Liver (tissue), 9 donors: Measurements from ENCODE around the gene CLTC. TPM values are rescaled to one million over a fixed set of nuclear protein-coding genes. Genes with fewer than 3 reads are reported as not detected.
A peak's percentile ranks its signal among the peaks of the same experiment; 100 is the strongest.

Experiments
- DNase-seq: peaks from one replicate; pipeline ENCODE4 v3.0.0-alpha.2; 2017; ENCODE audit warnings: low spot score
- H3K27ac ChIP-seq, 2 donors: one replicate each; pipeline ENCODE4 v1.7.0; 2013; ENCODE audit warnings: inconsistent platforms in 2 of 2, low read length in 2 of 2, control low read depth in 1 of 2, low read depth in 1 of 2, mild to moderate bottlenecking in 1 of 2
- H3K27me3 ChIP-seq, 4 donors: one replicate each; pipeline versions ENCODE4 v1.6.1 to v1.7.0; 2013; ENCODE audit warnings: low read length in 3 of 4, inconsistent platforms in 1 of 4, mild to moderate bottlenecking in 1 of 4, moderate library complexity in 1 of 4; ENCODE audit not compliant: control insufficient read depth in 4 of 4, insufficient read depth in 4 of 4
- H3K36me3 ChIP-seq, 4 donors: one replicate each; pipeline versions ENCODE4 v1.6.1 to v1.7.0; 2013; ENCODE audit warnings: low read length in 3 of 4, mild to moderate bottlenecking in 3 of 4, low read depth in 1 of 4, moderate library complexity in 1 of 4; ENCODE audit not compliant: control insufficient read depth in 4 of 4, insufficient read depth in 3 of 4
- H3K4me1 ChIP-seq, 4 donors: one replicate each; pipeline versions ENCODE4 v1.6.1 to v1.7.0; 2013; ENCODE audit warnings: low read length in 3 of 4, mild to moderate bottlenecking in 3 of 4, moderate library complexity in 1 of 4; ENCODE audit not compliant: control insufficient read depth in 4 of 4, insufficient read depth in 4 of 4
- H3K4me3 ChIP-seq, 3 donors: one replicate each; pipeline versions ENCODE4 v1.6.1 to v1.7.0; 2013; ENCODE audit warnings: low read length in 3 of 3, control low read depth in 1 of 3, low read depth in 1 of 3, mild to moderate bottlenecking in 1 of 3
- H3K9ac ChIP-seq, 2 donors: one replicate each; pipeline ENCODE4 v1.7.0; 2013; ENCODE audit warnings: low read length in 2 of 2, mild to moderate bottlenecking in 2 of 2, moderate library complexity in 2 of 2, control low read depth in 1 of 2, low read depth in 1 of 2
- H3K9me3 ChIP-seq, 4 donors: one replicate each; pipeline versions ENCODE4 v1.6.1 to v1.7.0; 2013; ENCODE audit warnings: low read length in 3 of 4; ENCODE audit not compliant: control insufficient read depth in 4 of 4
- FOXA2 ChIP-seq: IDR thresholded peaks from 2 replicates; pipeline ENCODE4 v1.6.1; 2016; ENCODE audit warnings: antibody characterized with exemption
- GABPA ChIP-seq, 2 donors: IDR thresholded peaks in 1 of 2; conservative IDR thresholded peaks in 1 of 2; 2 replicates each; pipeline ENCODE4 v1.6.1; 2016; ENCODE audit warnings: antibody characterized with exemption in 2 of 2, mild to moderate bottlenecking in 1 of 2, moderate library complexity in 1 of 2
- HNF4A ChIP-seq, 2 donors: conservative IDR thresholded peaks; 2 replicates each; pipeline ENCODE4 v1.6.1; 2016; ENCODE audit warnings: antibody characterized with exemption in 2 of 2, mild to moderate bottlenecking in 2 of 2
- HNF4G ChIP-seq: IDR thresholded peaks from 2 replicates; pipeline ENCODE4 v1.6.1; 2016; ENCODE audit warnings: antibody characterized with exemption
- JUND ChIP-seq, 2 donors: IDR thresholded peaks; 2 replicates each; pipeline ENCODE4 v1.6.1; 2016; ENCODE audit warnings: antibody characterized with exemption in 2 of 2
- MAX ChIP-seq: IDR thresholded peaks from 2 replicates; pipeline ENCODE4 v1.6.1; 2016; ENCODE audit warnings: antibody characterized with exemption
- NR2F2 ChIP-seq: IDR thresholded peaks from 2 replicates; pipeline ENCODE4 v1.6.1; 2016; ENCODE audit warnings: antibody characterized with exemption
- RAD21 ChIP-seq, 2 donors: IDR thresholded peaks; 2 replicates each; pipeline ENCODE4 v1.6.1; 2016; ENCODE audit warnings: antibody characterized with exemption in 2 of 2, mild to moderate bottlenecking in 2 of 2
- RXRA ChIP-seq, 2 donors: IDR thresholded peaks; 2 replicates each; pipeline ENCODE4 v1.6.1; 2017 to 2018; ENCODE audit warnings: antibody characterized with exemption in 2 of 2, mild to moderate bottlenecking in 1 of 2
- SP1 ChIP-seq: IDR thresholded peaks from 2 replicates; pipeline ENCODE4 v1.6.1; 2018; ENCODE audit warnings: antibody characterized with exemption, mild to moderate bottlenecking
- TAF1 ChIP-seq: conservative IDR thresholded peaks from 2 replicates; pipeline ENCODE4 v1.6.1; 2016; ENCODE audit warnings: antibody characterized with exemption, mild to moderate bottlenecking
- YY1 ChIP-seq: IDR thresholded peaks from 2 replicates; pipeline ENCODE4 v1.6.1; 2016; ENCODE audit warnings: antibody characterized with exemption, mild to moderate bottlenecking
- ZBTB33 ChIP-seq: IDR thresholded peaks from 2 replicates; pipeline ENCODE4 v1.6.1; 2016; ENCODE audit warnings: antibody characterized with exemption
- WGBS: extraction: QIAGEN DNeasy Blood & Tissue Kit; methylation state at CpG from one replicate; pipeline ENCODE4 v1.1.7; 2013; 5-methylcytosine and 5-hydroxymethylcytosine counted together
- polyA plus RNA-seq, 2 donors: library from polyadenylated mRNA; stranded (reverse) in 1 of 2; unstranded in 1 of 2; fragments of 200-250 nt in 1 of 2; fragments of >200 nt in 1 of 2; fragmentation: Nextera tagmentation in 1 of 2; extraction: Ambion mirVana in 1 of 2; gene quantifications; one replicate each; pipeline versions ENCODE4 v1.2.1 to v1.2.3, GENCODE V29; 2013 to 2015
- total RNA-seq, 2 donors: library from RNA; depleted of rRNA; stranded (reverse); fragments of >200 nt; gene quantifications; one replicate each; pipeline ENCODE4 v1.2.3, GENCODE V29; 2014
- TF ChIP-seq, protein P1 (sequence below): IDR thresholded peaks from 2 replicates; pipeline ENCODE4 v1.6.1; 2016; ENCODE audit warnings: antibody characterized with exemption
- TF ChIP-seq, protein P2 (sequence below): IDR thresholded peaks from 2 replicates; pipeline ENCODE4 v1.6.1; 2016; ENCODE audit warnings: antibody characterized with exemption, mild to moderate bottlenecking
- donor health status: healthy.
- donor health status: healthy.
- donor health status: healthy.
- donor health status: healthy.
- donor health status: healthy.

CLTC gene
- total and polyA plus RNA-seq, 4 donors, result 59.9 to 282 (median 172) TPM

- Histone ChIP-seq H3K27ac (no peak overlapping the region), H3K27me3 (no peaks in the 10 kb centered on the region), H3K4me1 (peaks cover 0 to 17% (median 7%) of the 10 kb centered on the region in 4 donors), H3K4me3 (no peak overlapping the region), H3K9me3 (no peaks in the 10 kb centered on the region), H3K9ac (no peak overlapping the region), H3K36me3 (no peaks in the 10 kb centered on the region)
- TF ChIP-seq TAF1 (no peak), SP1 (no peak), GABPA (IDR thresholded peaks at IDR 0.05 in 1 of 2, conservative IDR thresholded peaks at IDR 0.05 in 1 of 2) (no peak), YY1 (no peak), NR2F2 (no peak), ZBTB33 (no peak), HNF4A (conservative IDR thresholded peaks at IDR 0.05) (no peak), RAD21 (IDR thresholded peaks at IDR 0.05) (no peak), RXRA (IDR thresholded peaks at IDR 0.05) (no peak), HNF4G (no peak), MAX (no peak)
- TF ChIP-seq, protein P1, sequence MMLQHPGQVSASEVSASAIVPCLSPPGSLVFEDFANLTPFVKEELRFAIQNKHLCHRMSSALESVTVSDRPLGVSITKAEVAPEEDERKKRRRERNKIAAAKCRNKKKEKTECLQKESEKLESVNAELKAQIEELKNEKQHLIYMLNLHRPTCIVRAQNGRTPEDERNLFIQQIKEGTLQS, result no peak
- DNase-seq, result no peak
- WGBS, result 94% methylated on average over 7 of the region's 7 CpGs
These were observed 3.3 kb upstream of the CLTC start for GRCh38 chr17:59616253-59616920.

GRCh38 chr17:59617156-59617732 is 2.5 kb upstream of the CLTC start:
- Histone ChIP-seq H3K4me3 (no peak overlapping the region), H3K9ac (no peak overlapping the region), H3K27ac (no peak overlapping the region), H3K36me3 (no peaks in the 10 kb centered on the region), H3K9me3 (no peaks in the 10 kb centered on the region), H3K4me1 (peaks cover 0 to 26% (median 15%) of the 10 kb centered on the region in 4 donors), H3K27me3 (no peaks in the 10 kb centered on the region)
- no peak for TF ChIP-seq TAF1
- TF ChIP-seq YY1, result no peak
- TF ChIP-seq GABPA (IDR thresholded peaks at IDR 0.05 in 1 of 2, conservative IDR thresholded peaks at IDR 0.05 in 1 of 2), result no peak
- TF ChIP-seq JUND (IDR thresholded peaks at IDR 0.05), result no peak
- TF ChIP-seq HNF4G, result no peak
- no peak for TF ChIP-seq HNF4A (conservative IDR thresholded peaks at IDR 0.05)
- no peak for TF ChIP-seq RXRA (IDR thresholded peaks at IDR 0.05)
- DNase-seq, result no peak
- WGBS, result 90% methylated on average over 1 of the region's 1 CpG

DNA sequence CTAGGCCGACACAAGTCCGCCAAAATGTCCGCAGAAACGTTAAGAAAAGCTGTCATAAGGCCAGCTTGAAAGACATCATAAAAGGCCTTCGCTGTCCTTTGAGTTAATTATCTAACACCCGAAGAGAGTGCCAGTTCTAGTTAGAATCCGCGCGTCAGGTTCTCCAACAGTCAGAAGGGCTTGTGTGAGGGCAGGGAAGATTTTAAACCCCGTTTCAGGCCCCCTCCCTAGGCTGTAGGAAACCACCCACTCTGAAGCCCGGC is 729 bp upstream of the CLTC start:
- Histone ChIP-seq H3K9me3 (no peaks in the 10 kb centered on the region), H3K4me3 (peak overlapping the region; percentile 91 to 99 (median 95)), H3K27me3 (no peaks in the 10 kb centered on the region), H3K27ac (peak overlapping the region; percentile 96 to 99), H3K36me3 (no peaks in the 10 kb centered on the region), H3K9ac (peak overlapping the region; percentile 84 to 97), H3K4me1 (peaks cover 5 to 41% (median 27%) of the 10 kb centered on the region in 4 donors)
- DNase-seq, result no peak
- TF ChIP-seq FOXA2, result no peak
- TF ChIP-seq, protein P2, sequence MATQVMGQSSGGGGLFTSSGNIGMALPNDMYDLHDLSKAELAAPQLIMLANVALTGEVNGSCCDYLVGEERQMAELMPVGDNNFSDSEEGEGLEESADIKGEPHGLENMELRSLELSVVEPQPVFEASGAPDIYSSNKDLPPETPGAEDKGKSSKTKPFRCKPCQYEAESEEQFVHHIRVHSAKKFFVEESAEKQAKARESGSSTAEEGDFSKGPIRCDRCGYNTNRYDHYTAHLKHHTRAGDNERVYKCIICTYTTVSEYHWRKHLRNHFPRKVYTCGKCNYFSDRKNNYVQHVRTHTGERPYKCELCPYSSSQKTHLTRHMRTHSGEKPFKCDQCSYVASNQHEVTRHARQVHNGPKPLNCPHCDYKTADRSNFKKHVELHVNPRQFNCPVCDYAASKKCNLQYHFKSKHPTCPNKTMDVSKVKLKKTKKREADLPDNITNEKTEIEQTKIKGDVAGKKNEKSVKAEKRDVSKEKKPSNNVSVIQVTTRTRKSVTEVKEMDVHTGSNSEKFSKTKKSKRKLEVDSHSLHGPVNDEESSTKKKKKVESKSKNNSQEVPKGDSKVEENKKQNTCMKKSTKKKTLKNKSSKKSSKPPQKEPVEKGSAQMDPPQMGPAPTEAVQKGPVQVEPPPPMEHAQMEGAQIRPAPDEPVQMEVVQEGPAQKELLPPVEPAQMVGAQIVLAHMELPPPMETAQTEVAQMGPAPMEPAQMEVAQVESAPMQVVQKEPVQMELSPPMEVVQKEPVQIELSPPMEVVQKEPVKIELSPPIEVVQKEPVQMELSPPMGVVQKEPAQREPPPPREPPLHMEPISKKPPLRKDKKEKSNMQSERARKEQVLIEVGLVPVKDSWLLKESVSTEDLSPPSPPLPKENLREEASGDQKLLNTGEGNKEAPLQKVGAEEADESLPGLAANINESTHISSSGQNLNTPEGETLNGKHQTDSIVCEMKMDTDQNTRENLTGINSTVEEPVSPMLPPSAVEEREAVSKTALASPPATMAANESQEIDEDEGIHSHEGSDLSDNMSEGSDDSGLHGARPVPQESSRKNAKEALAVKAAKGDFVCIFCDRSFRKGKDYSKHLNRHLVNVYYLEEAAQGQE, result no peak
- no peak for TF ChIP-seq NR2F2
- TF ChIP-seq TAF1, result peak; percentile 78
- no peak for TF ChIP-seq HNF4A (conservative IDR thresholded peaks at IDR 0.05)
- WGBS, result under 1% methylated on average over 11 of the region's 11 CpGs
